Measurements from ENCODE around the gene C19orf85. TPM values are rescaled to one million over a fixed set of nuclear protein-coding genes. Genes with fewer than 3 reads are reported as not detected.
"Not testable (repeated sequence)": the region's sequence is repeated elsewhere in the genome, so short reads cannot be mapped to it uniquely, and the experiment has no call there.

The C19orf85 gene
- total and polyA plus RNA-seq, 9 donors: not detected

- Histone ChIP-seq H3K27ac (no peak overlapping the region), H3K27me3 (no peaks in the 10 kb centered on the region), H3K4me1 (ENCODE audit: insufficient read depth) (no peaks in the 10 kb centered on the region), H3K4me3 (no peak overlapping the region), H3K9me3 (no peaks in the 10 kb centered on the region), H3K36me3 (no peaks in the 10 kb centered on the region)
- TF ChIP-seq POLR2A (IDR thresholded peaks at IDR 0.05): no peak
- TF ChIP-seq EP300 (IDR thresholded peaks at IDR 0.05): no peak
- TF ChIP-seq, protein P1, sequence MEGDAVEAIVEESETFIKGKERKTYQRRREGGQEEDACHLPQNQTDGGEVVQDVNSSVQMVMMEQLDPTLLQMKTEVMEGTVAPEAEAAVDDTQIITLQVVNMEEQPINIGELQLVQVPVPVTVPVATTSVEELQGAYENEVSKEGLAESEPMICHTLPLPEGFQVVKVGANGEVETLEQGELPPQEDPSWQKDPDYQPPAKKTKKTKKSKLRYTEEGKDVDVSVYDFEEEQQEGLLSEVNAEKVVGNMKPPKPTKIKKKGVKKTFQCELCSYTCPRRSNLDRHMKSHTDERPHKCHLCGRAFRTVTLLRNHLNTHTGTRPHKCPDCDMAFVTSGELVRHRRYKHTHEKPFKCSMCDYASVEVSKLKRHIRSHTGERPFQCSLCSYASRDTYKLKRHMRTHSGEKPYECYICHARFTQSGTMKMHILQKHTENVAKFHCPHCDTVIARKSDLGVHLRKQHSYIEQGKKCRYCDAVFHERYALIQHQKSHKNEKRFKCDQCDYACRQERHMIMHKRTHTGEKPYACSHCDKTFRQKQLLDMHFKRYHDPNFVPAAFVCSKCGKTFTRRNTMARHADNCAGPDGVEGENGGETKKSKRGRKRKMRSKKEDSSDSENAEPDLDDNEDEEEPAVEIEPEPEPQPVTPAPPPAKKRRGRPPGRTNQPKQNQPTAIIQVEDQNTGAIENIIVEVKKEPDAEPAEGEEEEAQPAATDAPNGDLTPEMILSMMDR (IDR thresholded peaks at IDR 0.05): no peak
- 64 to 70% (median 68%) methylated on average over 13 of the region's 13 CpGs for WGBS, 3 donors
- no peak for DNase-seq
- intact Hi-C loops (cut with DNase I): no loop called here
These were observed 41.1 kb downstream of the C19orf85 start for GRCh38 chr19:55423225-55424005.

- 68 to 83% (median 74%) methylated on average over 4 of the region's 4 CpGs for WGBS, 3 donors
- intact Hi-C loops (cut with DNase I); DNase-seq; H3K4me1 ChIP-seq (ENCODE audit: insufficient read depth); H3K27me3 ChIP-seq; H3K27ac ChIP-seq; H3K9me3 ChIP-seq; H3K36me3 ChIP-seq; H3K4me3 ChIP-seq: not testable (repeated sequence)
These were observed 43.3 kb downstream of the C19orf85 start for GRCh38 chr19:55421281-55421680.

GRCh38 chr19:55419624-55420236 lies 44.8 kb downstream of the C19orf85 start:
- Histone ChIP-seq H3K4me3 (no peak overlapping the region), H3K27ac (no peak overlapping the region), H3K4me1 (ENCODE audit: insufficient read depth) (no peaks in the 10 kb centered on the region), H3K36me3 (no peaks in the 10 kb centered on the region), H3K9me3 (no peaks in the 10 kb centered on the region), H3K27me3 (no peaks in the 10 kb centered on the region)
- WGBS, 3 donors: 55 to 65% (median 63%) methylated on average over 5 of the region's 5 CpGs
- no peak for DNase-seq
- TF ChIP-seq, protein P1 (IDR thresholded peaks at IDR 0.05): no peak
- TF ChIP-seq EP300 (IDR thresholded peaks at IDR 0.05) (no peak), POLR2A (IDR thresholded peaks at IDR 0.05) (no peak)
- intact Hi-C loops (cut with DNase I): loop anchor here in 2 of 4 donors (5.0 to 10.0 kb wide), 4 partner anchors 85 to 945 kb away; partner anchors contain the start of genes BRSK1 (in 1 of the 2), CDC42EP5 (in 1 of the 2) and HSPBP1 (in 1 of the 2)

DNA sequence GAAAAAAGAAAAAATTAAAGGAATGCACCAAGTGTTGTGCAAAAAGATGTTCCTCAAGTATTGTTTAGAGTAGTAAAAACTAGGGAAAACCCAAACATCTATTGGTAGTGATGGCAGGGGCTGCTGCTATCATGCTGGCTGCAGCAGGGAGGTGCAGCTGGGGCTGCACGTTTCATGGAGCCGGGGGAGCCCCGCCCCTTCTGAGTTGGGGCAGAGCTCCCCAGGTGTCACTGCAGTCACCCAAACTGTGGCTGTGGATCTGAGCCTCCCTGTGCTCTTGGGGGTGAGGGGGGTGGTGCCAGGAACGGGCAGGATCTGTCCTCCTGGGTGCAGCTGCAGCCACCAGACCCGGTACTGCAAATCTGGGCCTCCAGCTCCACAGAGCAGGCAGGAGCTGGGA lies 45.4 kb downstream of the C19orf85 start:
- no peak for DNase-seq
- Histone ChIP-seq H3K27ac (no peak overlapping the region), H3K4me1 (ENCODE audit: insufficient read depth) (no peaks in the 10 kb centered on the region), H3K4me3 (no peak overlapping the region), H3K27me3 (no peaks in the 10 kb centered on the region), H3K9me3 (no peaks in the 10 kb centered on the region), H3K36me3 (no peaks in the 10 kb centered on the region)
- WGBS, 3 donors: 42 to 50% (median 45%) methylated on average over 5 of the region's 5 CpGs
- intact Hi-C loops (cut with DNase I): loop anchor here in 2 of 4 donors (5.0 to 10.0 kb wide), 4 partner anchors 86 to 944 kb away; partner anchors contain the start of genes BRSK1 (in 1 of the 2), CDC42EP5 (in 1 of the 2) and HSPBP1 (in 1 of the 2)
- no peak for TF ChIP-seq EP300 (IDR thresholded peaks at IDR 0.05)
- TF ChIP-seq, protein P1 (IDR thresholded peaks at IDR 0.05): no peak

Measured in ovary (tissue), 9 donors.